ENCODE measurements around the gene KCNT2.

DNA sequence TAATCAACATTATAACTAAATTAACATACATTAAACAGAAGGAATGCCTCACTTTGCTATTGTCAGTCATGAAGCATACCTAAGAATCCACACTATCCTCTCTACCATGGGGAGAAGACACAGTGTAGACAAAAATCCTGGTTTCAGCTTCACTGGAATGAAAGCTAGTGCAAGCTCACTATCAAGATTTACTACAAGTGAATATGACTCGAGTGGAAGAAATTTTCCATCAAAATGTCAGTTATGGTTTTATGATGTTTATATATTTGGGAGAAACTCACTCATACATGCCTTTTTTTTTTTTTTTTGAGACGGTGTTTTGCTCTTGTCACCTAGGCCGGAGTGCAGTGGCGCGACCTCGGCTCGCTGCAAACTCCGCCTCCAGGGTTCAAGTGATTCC is 424.3 kb downstream of the KCNT2 start:
- TF ChIP-seq, protein P1, sequence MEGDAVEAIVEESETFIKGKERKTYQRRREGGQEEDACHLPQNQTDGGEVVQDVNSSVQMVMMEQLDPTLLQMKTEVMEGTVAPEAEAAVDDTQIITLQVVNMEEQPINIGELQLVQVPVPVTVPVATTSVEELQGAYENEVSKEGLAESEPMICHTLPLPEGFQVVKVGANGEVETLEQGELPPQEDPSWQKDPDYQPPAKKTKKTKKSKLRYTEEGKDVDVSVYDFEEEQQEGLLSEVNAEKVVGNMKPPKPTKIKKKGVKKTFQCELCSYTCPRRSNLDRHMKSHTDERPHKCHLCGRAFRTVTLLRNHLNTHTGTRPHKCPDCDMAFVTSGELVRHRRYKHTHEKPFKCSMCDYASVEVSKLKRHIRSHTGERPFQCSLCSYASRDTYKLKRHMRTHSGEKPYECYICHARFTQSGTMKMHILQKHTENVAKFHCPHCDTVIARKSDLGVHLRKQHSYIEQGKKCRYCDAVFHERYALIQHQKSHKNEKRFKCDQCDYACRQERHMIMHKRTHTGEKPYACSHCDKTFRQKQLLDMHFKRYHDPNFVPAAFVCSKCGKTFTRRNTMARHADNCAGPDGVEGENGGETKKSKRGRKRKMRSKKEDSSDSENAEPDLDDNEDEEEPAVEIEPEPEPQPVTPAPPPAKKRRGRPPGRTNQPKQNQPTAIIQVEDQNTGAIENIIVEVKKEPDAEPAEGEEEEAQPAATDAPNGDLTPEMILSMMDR (IDR thresholded peaks at IDR 0.05 in 4 of 5, conservative IDR thresholded peaks at IDR 0.05 in 1 of 5), result no peak
- no peak for TF ChIP-seq POLR2A (IDR thresholded peaks at IDR 0.05)

All from gastrocnemius medialis (tissue), 4 donors.